A673 (cell line): ENCODE data around the gene NEB.

ENCODE experiments used
- EZH2 ChIP-seq: fragments of 200-600 bp; sonication (generic); IDR thresholded peaks from 2 replicates; pipeline ENCODE4 v1.6.1; 2017; ENCODE audit warnings: borderline replicate concordance, low read depth, mild to moderate bottlenecking, mixed read lengths, antibody characterized with exemption, low read length; ENCODE audit not compliant: poor library complexity, severe bottlenecking
- TF ChIP-seq, protein P1 (sequence below): fragments of 300-800, 200-600 bp; sonication (generic); conservative IDR thresholded peaks from 2 replicates; pipeline ENCODE4 v1.5.1; 2017; ENCODE audit warnings: low read depth, mild to moderate bottlenecking, antibody characterized with exemption, low read length, moderate library complexity, mixed read lengths

DNA sequence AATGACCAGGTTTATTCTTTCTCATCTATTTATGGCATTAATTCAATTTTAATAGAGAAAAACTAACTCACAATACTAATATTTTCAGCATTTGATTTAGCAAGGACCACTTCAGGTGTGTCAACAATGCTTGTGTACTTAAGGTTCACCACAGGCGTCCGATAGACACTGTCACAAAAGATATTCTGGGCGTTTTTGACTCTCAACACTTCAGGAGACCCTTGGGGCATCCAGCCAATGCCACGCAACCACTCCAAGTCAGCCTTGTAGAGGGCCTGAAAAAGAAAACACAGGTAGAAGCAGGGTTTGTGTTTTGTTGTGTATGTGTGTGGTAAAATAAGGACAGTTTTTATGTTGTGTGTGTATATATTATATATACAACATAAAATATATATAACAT lies 158.2 kb downstream of the NEB start:
- TF ChIP-seq, protein P1, sequence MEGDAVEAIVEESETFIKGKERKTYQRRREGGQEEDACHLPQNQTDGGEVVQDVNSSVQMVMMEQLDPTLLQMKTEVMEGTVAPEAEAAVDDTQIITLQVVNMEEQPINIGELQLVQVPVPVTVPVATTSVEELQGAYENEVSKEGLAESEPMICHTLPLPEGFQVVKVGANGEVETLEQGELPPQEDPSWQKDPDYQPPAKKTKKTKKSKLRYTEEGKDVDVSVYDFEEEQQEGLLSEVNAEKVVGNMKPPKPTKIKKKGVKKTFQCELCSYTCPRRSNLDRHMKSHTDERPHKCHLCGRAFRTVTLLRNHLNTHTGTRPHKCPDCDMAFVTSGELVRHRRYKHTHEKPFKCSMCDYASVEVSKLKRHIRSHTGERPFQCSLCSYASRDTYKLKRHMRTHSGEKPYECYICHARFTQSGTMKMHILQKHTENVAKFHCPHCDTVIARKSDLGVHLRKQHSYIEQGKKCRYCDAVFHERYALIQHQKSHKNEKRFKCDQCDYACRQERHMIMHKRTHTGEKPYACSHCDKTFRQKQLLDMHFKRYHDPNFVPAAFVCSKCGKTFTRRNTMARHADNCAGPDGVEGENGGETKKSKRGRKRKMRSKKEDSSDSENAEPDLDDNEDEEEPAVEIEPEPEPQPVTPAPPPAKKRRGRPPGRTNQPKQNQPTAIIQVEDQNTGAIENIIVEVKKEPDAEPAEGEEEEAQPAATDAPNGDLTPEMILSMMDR: no peak
- TF ChIP-seq EZH2: no peak
